Stomach (tissue), 4 donors: Measurements from ENCODE around the gene NFIX.

ENCODE experiments used
- POLR2A ChIP-seq, 4 donors: fragments of 450-650 bp; IDR thresholded peaks; one replicate each; pipeline ENCODE4 v1.6.1; 2016; ENCODE audit warnings: antibody characterized with exemption in 4 of 4, control low read depth in 2 of 4, mild to moderate bottlenecking in 1 of 4, moderate library complexity in 1 of 4
- POLR2AphosphoS5 ChIP-seq, 3 donors: sonication (generic); formaldehyde crosslinking; IDR thresholded peaks; one replicate each; pipeline ENCODE4 v1.6.1; 2016; ENCODE audit warnings: antibody characterized with exemption in 3 of 3
- TF ChIP-seq, protein P1 (sequence below), 7 experiments: fragments of 450-650 bp in 4 of 7; fragments of 200-600 bp in 3 of 7; sonication (generic) in 3 of 7; IDR thresholded peaks; one replicate each; pipeline ENCODE4 v1.5.1; 2016 to 2019; ENCODE audit warnings: antibody characterized with exemption in 7 of 7, control low read depth in 2 of 7, mild to moderate bottlenecking in 1 of 7

DNA sequence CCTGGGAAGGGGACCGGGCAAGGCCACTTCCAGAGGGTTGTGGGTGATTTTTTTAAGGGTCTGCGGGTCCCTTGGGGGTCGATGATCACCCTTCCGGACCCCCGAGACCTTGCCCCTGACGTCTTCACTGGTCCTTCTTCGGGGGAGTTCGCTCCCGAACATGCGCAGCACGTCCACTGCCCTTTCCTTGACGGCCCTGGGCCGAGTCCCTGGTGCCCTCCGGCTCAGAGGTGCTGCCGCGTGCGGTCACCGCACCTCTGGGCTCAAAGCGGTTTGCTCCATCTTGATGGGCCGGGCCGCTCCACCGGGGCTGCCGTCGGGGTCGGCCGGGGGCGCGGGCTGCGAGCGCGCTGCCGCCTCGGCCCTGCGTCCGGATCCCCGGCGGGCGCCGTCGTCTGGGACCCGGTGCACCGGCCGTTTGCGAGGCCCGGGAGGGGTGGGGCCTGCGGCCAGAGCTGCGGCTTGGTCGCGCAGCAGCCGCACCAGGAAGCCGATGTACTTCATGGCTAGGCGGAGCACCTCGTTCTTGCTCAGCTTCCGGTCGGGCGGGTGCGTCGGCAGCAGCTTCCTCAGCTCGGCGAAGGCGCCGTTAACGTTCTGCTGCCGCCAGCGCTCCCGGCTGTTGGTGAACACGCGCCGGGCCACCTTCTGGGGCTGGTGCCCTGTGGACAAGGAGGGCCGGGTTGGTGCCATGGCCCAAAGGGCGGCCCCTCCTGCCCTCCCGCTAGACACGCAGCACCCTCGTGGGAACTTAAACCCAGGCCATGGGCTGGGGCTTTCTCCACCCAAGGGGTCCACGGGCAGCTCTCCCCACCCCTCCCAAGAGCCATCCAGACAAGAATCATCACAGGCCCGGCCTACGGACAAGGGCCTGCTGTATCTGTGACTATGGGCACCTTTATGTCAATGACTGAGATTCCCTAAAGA is 104.1 kb downstream of the NFIX start:
- TF ChIP-seq, protein P1, sequence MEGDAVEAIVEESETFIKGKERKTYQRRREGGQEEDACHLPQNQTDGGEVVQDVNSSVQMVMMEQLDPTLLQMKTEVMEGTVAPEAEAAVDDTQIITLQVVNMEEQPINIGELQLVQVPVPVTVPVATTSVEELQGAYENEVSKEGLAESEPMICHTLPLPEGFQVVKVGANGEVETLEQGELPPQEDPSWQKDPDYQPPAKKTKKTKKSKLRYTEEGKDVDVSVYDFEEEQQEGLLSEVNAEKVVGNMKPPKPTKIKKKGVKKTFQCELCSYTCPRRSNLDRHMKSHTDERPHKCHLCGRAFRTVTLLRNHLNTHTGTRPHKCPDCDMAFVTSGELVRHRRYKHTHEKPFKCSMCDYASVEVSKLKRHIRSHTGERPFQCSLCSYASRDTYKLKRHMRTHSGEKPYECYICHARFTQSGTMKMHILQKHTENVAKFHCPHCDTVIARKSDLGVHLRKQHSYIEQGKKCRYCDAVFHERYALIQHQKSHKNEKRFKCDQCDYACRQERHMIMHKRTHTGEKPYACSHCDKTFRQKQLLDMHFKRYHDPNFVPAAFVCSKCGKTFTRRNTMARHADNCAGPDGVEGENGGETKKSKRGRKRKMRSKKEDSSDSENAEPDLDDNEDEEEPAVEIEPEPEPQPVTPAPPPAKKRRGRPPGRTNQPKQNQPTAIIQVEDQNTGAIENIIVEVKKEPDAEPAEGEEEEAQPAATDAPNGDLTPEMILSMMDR (IDR thresholded peaks at IDR 0.05) = no peak
- TF ChIP-seq POLR2AphosphoS5 (IDR thresholded peaks at IDR 0.05) = peak in 2 of 3 donors; percentile 61 to 87
- TF ChIP-seq POLR2A (IDR thresholded peaks at IDR 0.05) = no peak
